CD4-positive, CD25-positive, alpha-beta regulatory T cell (primary cell): ENCODE results near the gene SLC13A4. TPM values are rescaled to one million over a fixed set of nuclear protein-coding genes. Genes with fewer than 3 reads are reported as not detected.

Experiments
- ATAC-seq, 2 donors: fragments of 150-1000 bp; cut with Tn5 transposase; one replicate each; pipeline ENCODE4 v1.10.0; 2021; ENCODE audit warnings: low read depth in 2 of 2, moderate number of reproducible peaks in 2 of 2, moderate library complexity in 1 of 2
- DNase-seq, 3 donors: peaks; one replicate each; pipeline versions ENCODE4 v3.0.0 to v3.0.0-alpha.2; 2012 to 2022; ENCODE audit warnings: mixed read lengths in 1 of 3
- H3K27ac ChIP-seq: one replicate; pipeline ENCODE4 v1.7.0; 2013; ENCODE audit warnings: mild to moderate bottlenecking, low read length; ENCODE audit not compliant: insufficient read depth, poor library complexity, severe bottlenecking
- H3K27me3 ChIP-seq: one replicate; pipeline ENCODE4 v1.7.0; 2013; ENCODE audit warnings: low read length; ENCODE audit not compliant: control insufficient read depth, insufficient read depth
- H3K36me3 ChIP-seq: one replicate; pipeline ENCODE4 v1.7.0; 2013; ENCODE audit warnings: mild to moderate bottlenecking, low read length, moderate library complexity; ENCODE audit not compliant: control insufficient read depth, insufficient read depth
- H3K4me1 ChIP-seq: 2 replicates; pipeline ENCODE4 v1.7.0; 2013; ENCODE audit warnings: mild to moderate bottlenecking, low read length; ENCODE audit not compliant: insufficient read depth, control insufficient read depth, poor library complexity, severe bottlenecking
- H3K4me3 ChIP-seq: one replicate; pipeline ENCODE4 v1.7.0; 2013; ENCODE audit warnings: low read depth, mild to moderate bottlenecking, low read length, moderate library complexity
- H3K9me3 ChIP-seq, 2 experiments: 1 replicate in 1 of 2; 2 replicates in 1 of 2; pipeline ENCODE4 v1.7.0; 2013; ENCODE audit warnings: low read length in 2 of 2, mild to moderate bottlenecking in 1 of 2, moderate library complexity in 1 of 2; ENCODE audit not compliant: control insufficient read depth in 2 of 2
- H3K27ac Mint-ChIP-seq, 3 donors: one replicate each; pipeline ENCODE4 v1.8.0; 2020 to 2022; ENCODE audit warnings: mild to moderate bottlenecking in 3 of 3, mixed read lengths in 3 of 3, moderate library complexity in 2 of 3
- H3K27me3 Mint-ChIP-seq: one replicate; pipeline ENCODE4 v1.8.0; 2022; ENCODE audit warnings: mild to moderate bottlenecking, mixed read lengths
- H3K36me3 Mint-ChIP-seq: one replicate; pipeline ENCODE4 v1.8.0; 2020; ENCODE audit warnings: mixed read lengths
- H3K4me1 Mint-ChIP-seq, 4 donors: one replicate each; pipeline ENCODE4 v1.8.0; 2020 to 2022; ENCODE audit warnings: mixed read lengths in 4 of 4, mild to moderate bottlenecking in 1 of 4
- H3K4me3 Mint-ChIP-seq, 4 donors: one replicate each; pipeline ENCODE4 v1.8.0; 2020 to 2022; ENCODE audit warnings: mild to moderate bottlenecking in 4 of 4, mixed read lengths in 4 of 4, moderate library complexity in 3 of 4
- H3K9me3 Mint-ChIP-seq, 7 donors: one replicate each; pipeline ENCODE4 v1.8.0; 2020 to 2022; ENCODE audit warnings: mixed read lengths in 7 of 7, mild to moderate bottlenecking in 3 of 7, moderate library complexity in 2 of 7
- polyA plus RNA-seq, 4 donors: library from polyadenylated mRNA; unstranded; fragments of 300-500 nt; fragmentation: Illumina TruSeq; gene quantifications; one replicate each; pipeline ENCODE4 v1.2.3, GENCODE V29; 2021
- total RNA-seq: library from RNA; stranded (reverse); gene quantifications from one replicate; pipeline ENCODE4 v1.2.3, GENCODE V29; 2022

Gene SLC13A4
- total and polyA plus RNA-seq, 5 donors from 2014 or later, result 0.02 to 0.24 (median 0.03) TPM; not detected in 2

DNA sequence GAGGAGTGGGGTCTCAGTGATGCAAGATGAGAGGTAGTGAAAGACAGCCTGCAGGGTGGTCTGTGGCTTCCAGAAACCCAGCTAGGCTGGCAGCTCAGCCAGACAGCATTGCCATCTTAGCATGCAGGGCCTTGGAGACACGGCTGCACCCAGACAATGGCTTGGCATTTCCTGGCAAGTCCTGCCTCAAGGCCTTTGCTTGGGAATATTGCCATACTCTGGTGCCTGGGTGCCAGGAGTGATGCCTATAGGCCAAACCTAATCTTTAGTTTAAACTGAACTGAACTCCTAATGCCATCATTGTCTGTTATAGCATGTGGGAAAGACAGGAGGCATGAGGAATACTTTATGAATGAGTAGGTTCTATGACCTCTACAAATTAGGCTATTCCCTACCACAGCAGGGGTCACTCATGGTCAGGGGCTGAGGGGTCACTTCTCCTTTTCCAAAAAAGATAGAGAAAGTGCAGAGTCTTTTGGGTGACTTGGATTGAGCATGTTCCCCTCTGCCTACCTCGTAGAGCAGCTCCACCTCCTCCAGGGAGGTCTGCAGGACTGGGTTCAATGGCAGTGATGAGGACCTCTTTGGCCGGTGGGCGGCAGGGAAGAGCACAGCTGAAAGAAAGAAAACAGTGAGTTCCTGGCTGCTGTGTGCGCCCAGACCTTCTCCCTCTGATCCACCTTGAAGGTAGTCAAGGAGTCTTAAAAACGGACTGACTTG lies 8.8 kb upstream of the SLC13A4 start:
- Mint-ChIP-seq H3K27me3 (no peaks in the 10 kb centered on the region), H3K36me3 (no peaks in the 10 kb centered on the region), H3K4me1 (peaks cover 0 to 4% (median 0%) of the 10 kb centered on the region in 4 donors), H3K9me3 (no peaks in the 10 kb centered on the region), H3K27ac (no peak overlapping the region), H3K4me3 (no peak overlapping the region)
- Histone ChIP-seq H3K36me3 (no peaks in the 10 kb centered on the region), H3K9me3 (no peaks in the 10 kb centered on the region), H3K4me1 (no peaks in the 10 kb centered on the region), H3K27me3 (no peaks in the 10 kb centered on the region), H3K27ac (no peak overlapping the region), H3K4me3 (no peak overlapping the region)
- DNase-seq, result no peak
- ATAC-seq, result no peak

DNA sequence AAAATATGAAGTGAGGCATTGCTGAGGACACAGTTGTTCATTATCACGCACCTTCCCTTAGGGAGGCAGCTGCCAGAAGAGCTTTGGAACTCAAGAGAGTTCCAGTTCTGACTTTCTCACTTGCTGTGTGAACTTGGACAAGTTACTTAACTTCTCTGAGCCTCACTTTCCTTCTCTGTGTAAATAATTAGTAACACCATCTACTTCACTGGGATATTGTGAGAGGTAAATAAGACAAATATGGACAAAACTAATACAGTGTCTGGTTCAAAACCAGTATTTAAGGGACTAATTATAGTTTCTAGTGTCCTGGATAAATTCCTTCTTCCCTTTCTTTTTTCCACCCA lies 6.3 kb upstream of the SLC13A4 start:
- no peak overlapping the region for H3K4me3 ChIP-seq
- ATAC-seq, result no peak
- no peaks in the 10 kb centered on the region for H3K4me1 ChIP-seq
- Mint-ChIP-seq H3K27ac (no peak overlapping the region), H3K9me3 (no peaks in the 10 kb centered on the region), H3K4me1 (peaks cover 0 to 4% (median 0%) of the 10 kb centered on the region in 4 donors), H3K4me3 (no peak overlapping the region), H3K36me3 (no peaks in the 10 kb centered on the region), H3K27me3 (peaks cover 3% of the 10 kb centered on the region)
- no peaks in the 10 kb centered on the region for H3K9me3 ChIP-seq
- H3K27me3 ChIP-seq, result no peaks in the 10 kb centered on the region
- DNase-seq, result no peak
- H3K27ac ChIP-seq, result no peak overlapping the region
- no peaks in the 10 kb centered on the region for H3K36me3 ChIP-seq

DNA sequence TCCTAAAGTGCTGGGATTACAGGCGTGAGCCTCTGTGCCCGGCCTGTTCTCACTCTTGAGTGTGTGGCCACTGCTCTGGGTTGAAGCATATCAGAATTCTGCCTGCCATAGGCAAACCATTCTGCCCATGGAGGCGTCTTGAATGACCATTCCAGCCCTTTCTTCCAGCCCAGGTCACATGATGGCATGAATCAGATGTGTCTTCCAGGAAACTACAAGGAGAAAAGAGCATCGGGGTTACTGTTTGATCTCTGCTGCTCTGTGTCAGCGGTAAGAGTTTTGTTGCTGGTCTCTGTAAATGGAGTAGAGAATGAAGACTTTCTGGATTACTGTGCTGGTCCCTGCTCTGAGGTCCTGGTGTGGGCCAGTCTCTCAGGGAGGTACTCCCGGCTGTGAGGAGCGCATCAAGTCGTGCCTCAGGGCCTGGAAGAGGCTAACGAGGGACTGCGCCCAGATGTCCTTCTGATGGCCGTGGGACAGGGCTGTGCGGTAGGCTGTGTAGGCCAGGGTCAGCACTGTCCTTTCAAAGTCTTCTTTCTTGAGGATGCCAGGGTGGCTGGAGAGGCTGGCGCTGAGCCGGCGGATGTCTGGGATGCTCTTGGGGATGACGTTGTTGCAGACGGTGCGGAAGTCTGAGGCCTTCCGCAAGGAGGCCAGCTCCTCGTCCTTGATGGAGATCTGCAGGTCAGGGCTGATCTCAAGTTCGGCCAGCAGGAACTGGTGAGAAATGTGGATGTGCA lies 5.8 kb upstream of the SLC13A4 start:
- H3K4me1 ChIP-seq, result no peaks in the 10 kb centered on the region
- peaks cover 0 to 4% (median 0%) of the 10 kb centered on the region in 4 donors for H3K4me1 Mint-ChIP-seq
- no peak overlapping the region for H3K4me3 ChIP-seq
- H3K36me3 ChIP-seq, result no peaks in the 10 kb centered on the region
- H3K4me3 Mint-ChIP-seq, result no peak overlapping the region
- no peaks in the 10 kb centered on the region for H3K9me3 ChIP-seq
- H3K36me3 Mint-ChIP-seq, result no peaks in the 10 kb centered on the region
- H3K27ac ChIP-seq, result no peak overlapping the region
- peaks cover 4% of the 10 kb centered on the region for H3K27me3 Mint-ChIP-seq
- H3K27me3 ChIP-seq, result no peaks in the 10 kb centered on the region
- H3K27ac Mint-ChIP-seq, result no peak overlapping the region
- no peaks in the 10 kb centered on the region for H3K9me3 Mint-ChIP-seq
- no peak for ATAC-seq
- no peak for DNase-seq

DNA sequence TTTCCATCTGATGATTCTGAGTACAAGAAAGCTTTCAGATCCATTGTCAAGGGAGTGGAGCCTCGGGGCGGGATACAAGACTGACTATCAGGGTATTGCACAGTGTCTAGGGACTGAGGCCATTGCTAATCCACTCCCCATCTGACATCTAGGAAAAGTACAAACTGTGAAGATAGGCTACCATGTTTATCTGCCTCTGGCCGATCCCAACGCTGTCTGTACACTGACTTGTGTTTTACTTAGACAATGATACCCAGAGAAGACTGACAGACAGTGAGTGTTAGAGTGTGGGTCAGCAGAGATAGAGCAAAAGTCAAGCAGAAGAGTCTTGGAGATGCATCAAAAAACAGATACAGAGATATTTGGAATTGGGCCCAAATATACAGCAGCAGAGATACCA lies 3.1 kb upstream of the SLC13A4 start:
- no peaks in the 10 kb centered on the region for H3K9me3 ChIP-seq
- no peak overlapping the region for H3K4me3 ChIP-seq
- Mint-ChIP-seq H3K27me3 (peaks cover 13% of the 10 kb centered on the region), H3K9me3 (no peaks in the 10 kb centered on the region), H3K4me1 (no peaks in the 10 kb centered on the region), H3K36me3 (no peaks in the 10 kb centered on the region), H3K27ac (no peak overlapping the region), H3K4me3 (no peak overlapping the region)
- no peak for ATAC-seq
- no peak overlapping the region for H3K27ac ChIP-seq
- no peak for DNase-seq
- no peaks in the 10 kb centered on the region for H3K36me3 ChIP-seq
- H3K4me1 ChIP-seq, result no peaks in the 10 kb centered on the region
- no peaks in the 10 kb centered on the region for H3K27me3 ChIP-seq

DNA sequence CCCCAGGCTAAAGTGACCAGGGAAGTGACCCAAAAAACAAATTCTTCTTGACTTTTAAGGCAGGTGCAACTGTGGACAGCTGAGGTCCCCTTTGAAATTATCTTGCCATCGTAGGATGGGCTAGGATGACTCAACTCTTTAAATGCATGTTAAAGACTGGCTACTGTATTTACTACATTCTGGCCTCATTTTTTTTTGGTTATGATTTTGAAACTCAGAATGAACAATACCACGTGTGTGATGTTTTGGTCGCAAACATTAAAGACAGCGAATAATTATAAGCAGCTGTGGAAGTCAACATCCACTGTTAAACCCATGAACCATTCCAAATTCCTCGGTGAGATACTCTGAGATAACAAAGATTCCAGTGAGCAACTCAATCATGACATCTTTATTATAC lies 1.2 kb upstream of the SLC13A4 start:
- no peaks in the 10 kb centered on the region for H3K9me3 Mint-ChIP-seq
- Histone ChIP-seq H3K36me3 (no peaks in the 10 kb centered on the region), H3K27me3 (no peaks in the 10 kb centered on the region), H3K4me1 (no peaks in the 10 kb centered on the region), H3K4me3 (no peak overlapping the region), H3K27ac (no peak overlapping the region), H3K9me3 (no peaks in the 10 kb centered on the region)
- no peak for ATAC-seq
- H3K4me3 Mint-ChIP-seq, result no peak overlapping the region
- H3K4me1 Mint-ChIP-seq, result no peaks in the 10 kb centered on the region
- H3K36me3 Mint-ChIP-seq, result no peaks in the 10 kb centered on the region
- H3K27me3 Mint-ChIP-seq, result peaks cover 13% of the 10 kb centered on the region
- no peak overlapping the region for H3K27ac Mint-ChIP-seq
- DNase-seq, result no peak

DNA sequence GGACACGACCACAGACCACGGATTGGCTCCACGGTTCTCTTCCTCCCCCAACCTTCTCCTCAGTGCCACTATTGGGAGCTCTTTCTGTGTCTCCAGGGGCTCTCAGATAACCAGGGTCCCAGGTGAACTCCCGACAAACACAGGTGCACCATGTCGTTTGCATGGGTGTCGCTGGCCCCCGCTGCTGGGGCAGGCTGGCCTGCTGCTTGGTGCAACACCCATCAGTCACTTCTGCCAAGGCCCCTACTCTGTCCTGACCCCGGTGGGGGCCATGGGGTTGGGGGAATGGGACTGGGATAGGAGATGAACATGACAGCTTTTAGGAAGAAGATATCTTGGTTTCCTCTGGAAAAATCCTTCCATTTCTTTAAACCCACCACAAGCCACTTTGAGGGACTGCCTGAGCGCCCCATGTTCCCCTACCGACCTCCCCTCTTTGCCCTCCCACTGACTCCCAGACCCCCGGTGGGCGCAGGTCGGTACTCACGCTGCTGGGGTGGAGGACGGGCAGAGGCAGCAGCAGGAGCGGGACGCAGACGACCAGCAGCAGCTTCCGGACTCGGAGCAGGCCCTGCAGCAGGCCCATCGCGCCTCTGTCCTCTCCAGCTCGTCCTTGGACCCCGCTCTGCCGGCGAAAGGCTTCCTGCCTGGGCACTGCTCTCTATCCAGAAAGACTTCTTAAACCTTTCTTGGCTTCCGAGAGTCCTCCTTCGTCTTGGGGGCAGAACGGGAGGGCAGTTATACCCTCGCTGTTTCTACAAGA lies 894 bp downstream of the SLC13A4 start:
- H3K27ac Mint-ChIP-seq, result peak overlapping the region in 1 of 3 donors; percentile 32
- no peaks in the 10 kb centered on the region for H3K27me3 ChIP-seq
- ATAC-seq, result no peak

DNA sequence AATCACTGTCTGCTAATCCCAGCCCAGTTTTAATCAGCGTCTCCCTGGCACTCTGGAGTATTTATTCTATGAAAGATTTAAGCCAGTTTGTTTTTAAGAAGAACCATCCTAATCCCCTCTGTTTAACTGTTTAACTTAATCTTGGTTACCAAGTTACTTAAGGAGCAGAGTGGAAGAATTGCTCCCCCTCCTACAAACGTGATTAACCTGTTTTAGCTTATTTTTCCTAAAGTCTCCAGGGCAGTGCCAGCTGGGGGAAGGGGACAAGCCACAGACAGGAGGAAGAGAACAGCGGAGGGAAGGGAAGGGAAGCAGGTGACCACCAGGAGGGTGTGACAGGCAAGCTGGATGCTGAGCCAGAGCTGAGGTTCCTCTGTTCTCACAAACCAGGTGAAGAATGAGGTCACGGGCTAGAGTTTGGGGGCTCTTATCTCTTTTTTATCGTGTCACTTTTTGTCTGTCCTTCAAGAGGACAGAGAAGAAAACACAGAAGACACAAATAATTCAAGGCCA lies 1.7 kb downstream of the SLC13A4 start:
- H3K4me3 Mint-ChIP-seq, result no peak overlapping the region
- no peak overlapping the region for H3K27ac ChIP-seq
- H3K27me3 ChIP-seq, result no peaks in the 10 kb centered on the region
- H3K36me3 Mint-ChIP-seq, result no peaks in the 10 kb centered on the region
- ATAC-seq (no peak), DNase-seq (no peak)
- no peaks in the 10 kb centered on the region for H3K4me1 Mint-ChIP-seq
- H3K9me3 Mint-ChIP-seq, result no peaks in the 10 kb centered on the region
- no peaks in the 10 kb centered on the region for H3K36me3 ChIP-seq
- no peak overlapping the region for H3K4me3 ChIP-seq
- no peaks in the 10 kb centered on the region for H3K4me1 ChIP-seq
- H3K9me3 ChIP-seq, result no peaks in the 10 kb centered on the region
- peaks cover 14% of the 10 kb centered on the region for H3K27me3 Mint-ChIP-seq
- no peak overlapping the region for H3K27ac Mint-ChIP-seq

More for the DNA sequence above, 894 bp downstream of the SLC13A4 start:
- H3K9me3 ChIP-seq, result no peaks in the 10 kb centered on the region
- Mint-ChIP-seq H3K4me3 (no peak overlapping the region), H3K9me3 (no peaks in the 10 kb centered on the region), H3K27me3 (peaks cover 13% of the 10 kb centered on the region), H3K36me3 (no peaks in the 10 kb centered on the region), H3K4me1 (no peaks in the 10 kb centered on the region)
- H3K36me3 ChIP-seq, result no peaks in the 10 kb centered on the region
- H3K27ac ChIP-seq, result no peak overlapping the region
- H3K4me3 ChIP-seq, result no peak overlapping the region
- no peak for DNase-seq
- H3K4me1 ChIP-seq, result no peaks in the 10 kb centered on the region
